ENCODE results near the gene KCNIP1.

Gene KCNIP1

DNA sequence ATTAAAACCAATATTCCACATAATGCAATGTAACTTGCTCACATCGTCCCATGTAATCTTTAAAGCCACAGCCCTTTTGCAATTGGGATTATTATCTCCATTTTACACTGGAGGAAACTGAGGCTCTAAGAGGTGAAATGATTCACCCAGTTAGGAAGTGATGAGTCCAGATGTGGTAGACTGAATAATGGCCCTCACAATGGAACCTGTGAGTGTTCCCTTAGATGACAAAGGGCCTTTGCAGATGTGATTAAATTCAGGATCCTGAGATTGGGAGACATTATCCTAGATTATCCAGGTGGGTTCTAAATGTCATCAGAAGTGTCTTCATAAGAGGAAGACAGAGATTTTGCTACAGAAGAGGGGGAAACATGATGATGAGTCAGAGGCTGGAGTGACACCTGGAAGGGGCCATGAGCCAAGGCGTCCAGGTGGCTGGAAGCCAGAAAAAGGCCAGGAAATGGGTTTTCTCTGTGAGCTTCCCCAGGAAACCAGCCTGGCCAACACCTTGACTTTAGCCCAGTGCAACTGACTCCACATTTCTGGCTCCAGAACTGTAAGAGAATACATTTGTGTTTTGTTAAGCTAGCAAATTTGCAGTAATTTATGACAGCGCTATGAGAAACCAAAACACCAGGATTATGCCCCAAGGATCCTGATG lies 139.1 kb downstream of the KCNIP1 start:
- H3K36me3 ChIP-seq (ENCODE audit: control insufficient read depth, insufficient read depth, low read length): no peaks in the 10 kb centered on the region
- H3K9me3 ChIP-seq (ENCODE audit: control insufficient read depth, low read length): no peaks in the 10 kb centered on the region
- 80 to 86% methylated on average over 1 of the region's 3 CpGs for WGBS, 2 experiments (ENCODE audit: insufficient coverage in 2 of 2)
- H3K4me3 ChIP-seq (ENCODE audit: extremely low read depth, insufficient read depth, low read length, poor library complexity, severe bottlenecking): no peak overlapping the region
- H3K4me1 ChIP-seq (ENCODE audit: control insufficient read depth, insufficient read depth, low read length, poor library complexity, severe bottlenecking): no peaks in the 10 kb centered on the region
- no peak overlapping the region for H3K27ac ChIP-seq (ENCODE audit: low read depth, low read length, severe bottlenecking)

DNA sequence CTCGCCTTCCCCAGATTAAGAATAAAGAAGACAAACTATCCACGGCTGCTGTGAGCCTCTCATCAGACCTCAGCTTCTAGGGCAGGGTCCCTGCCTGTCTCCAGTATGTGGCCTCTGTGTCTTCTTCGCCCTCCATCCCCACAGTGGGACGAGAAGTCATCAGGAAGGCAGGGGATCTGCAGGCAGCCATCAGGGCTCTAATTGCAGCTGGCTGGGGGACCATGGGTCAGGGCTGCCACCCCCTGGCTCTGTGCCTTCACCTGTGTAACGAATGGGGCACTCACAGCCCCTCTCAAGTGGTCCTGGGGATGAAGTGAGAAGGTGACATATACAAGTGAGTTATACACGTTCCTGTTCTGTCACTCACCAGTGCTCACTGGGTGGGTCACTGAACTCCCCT lies 139.8 kb downstream of the KCNIP1 start:
- Histone ChIP-seq H3K9me3 (ENCODE audit: control insufficient read depth, low read length) (no peaks in the 10 kb centered on the region), H3K4me3 (ENCODE audit: extremely low read depth, insufficient read depth, low read length, poor library complexity, severe bottlenecking) (no peak overlapping the region), H3K27ac (ENCODE audit: low read depth, low read length, severe bottlenecking) (no peak overlapping the region), H3K36me3 (ENCODE audit: control insufficient read depth, insufficient read depth, low read length) (no peaks in the 10 kb centered on the region), H3K4me1 (ENCODE audit: control insufficient read depth, insufficient read depth, low read length, poor library complexity, severe bottlenecking) (no peaks in the 10 kb centered on the region)
- WGBS, 2 experiments (ENCODE audit: insufficient coverage in 2 of 2): 63 to 81% methylated on average over 5 of the region's 6 CpGs

DNA sequence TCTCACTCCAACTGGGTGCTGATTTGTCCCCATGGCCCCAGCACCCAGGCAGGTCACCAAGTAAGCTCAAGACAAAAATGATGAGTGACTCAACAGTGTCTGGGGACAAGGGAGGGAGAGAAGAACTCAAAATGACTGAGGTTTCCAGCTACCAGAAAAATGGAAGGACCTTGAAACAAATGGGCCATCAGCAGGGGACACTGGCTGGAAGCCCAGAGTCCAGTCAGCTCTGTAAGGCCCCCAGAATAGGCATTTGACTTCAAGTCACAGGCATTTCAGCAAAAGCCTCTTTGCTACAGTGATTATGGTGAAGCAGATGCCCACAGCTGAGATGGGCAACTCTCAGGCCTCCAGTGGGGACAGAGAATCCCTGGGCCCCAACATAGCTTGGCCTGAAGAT lies 140.7 kb downstream of the KCNIP1 start:
- Histone ChIP-seq H3K4me3 (ENCODE audit: extremely low read depth, insufficient read depth, low read length, poor library complexity, severe bottlenecking) (no peak overlapping the region), H3K9me3 (ENCODE audit: control insufficient read depth, low read length) (no peaks in the 10 kb centered on the region), H3K36me3 (ENCODE audit: control insufficient read depth, insufficient read depth, low read length) (no peaks in the 10 kb centered on the region), H3K27ac (ENCODE audit: low read depth, low read length, severe bottlenecking) (no peak overlapping the region), H3K4me1 (ENCODE audit: control insufficient read depth, insufficient read depth, low read length, poor library complexity, severe bottlenecking) (no peaks in the 10 kb centered on the region)

DNA sequence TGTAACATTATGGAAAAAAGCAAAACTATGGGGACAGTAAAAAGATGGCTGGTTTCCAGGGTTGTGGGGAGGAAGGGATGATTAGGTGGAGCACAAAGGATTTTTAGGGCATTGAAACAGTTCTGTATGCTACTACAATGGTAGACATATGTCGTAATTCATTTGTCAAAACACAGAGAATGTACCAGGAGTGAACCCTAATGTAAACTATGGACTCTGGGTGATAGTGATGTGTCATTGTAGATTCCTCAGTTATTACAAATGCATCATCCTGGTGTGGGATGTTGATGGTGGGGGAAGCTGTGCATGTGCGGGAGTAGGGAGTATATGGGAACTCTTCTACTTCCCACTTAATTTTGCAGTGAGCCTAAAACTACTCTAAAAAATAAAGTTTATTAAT lies 144.7 kb downstream of the KCNIP1 start:
- WGBS, 2 experiments (ENCODE audit: insufficient coverage in 2 of 2): 100% methylated on average over 1 of the region's 2 CpGs
- Histone ChIP-seq H3K27ac (ENCODE audit: low read depth, low read length, severe bottlenecking) (no peak overlapping the region), H3K9me3 (ENCODE audit: control insufficient read depth, low read length) (no peaks in the 10 kb centered on the region), H3K4me3 (ENCODE audit: extremely low read depth, insufficient read depth, low read length, poor library complexity, severe bottlenecking) (no peak overlapping the region), H3K36me3 (ENCODE audit: control insufficient read depth, insufficient read depth, low read length) (no peaks in the 10 kb centered on the region), H3K4me1 (ENCODE audit: control insufficient read depth, insufficient read depth, low read length, poor library complexity, severe bottlenecking) (peaks cover 3% of the 10 kb centered on the region)

DNA sequence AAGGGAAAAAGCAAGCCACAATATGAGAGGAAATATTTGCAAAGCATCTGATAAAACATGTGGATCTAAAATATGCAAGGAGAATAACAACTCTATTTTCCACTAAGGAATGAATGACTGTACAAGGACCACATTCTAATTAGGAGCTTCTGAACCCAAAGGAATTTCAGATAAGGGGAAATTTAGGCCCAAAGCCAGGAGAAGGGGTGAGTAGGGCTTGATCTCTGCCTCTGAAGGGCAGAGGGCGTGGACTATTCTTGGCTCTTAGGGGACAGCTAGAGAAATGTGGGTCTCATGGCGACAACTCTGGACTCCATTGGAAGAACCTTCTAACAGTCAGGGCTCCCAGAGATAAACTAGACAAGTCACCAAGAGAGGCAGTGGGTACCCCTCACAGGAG lies 147.0 kb downstream of the KCNIP1 start:
- 86 to 88% methylated on average over 1 to 2 of the region's 2 CpGs for WGBS, 2 experiments (ENCODE audit: insufficient coverage in 2 of 2)
- no peaks in the 10 kb centered on the region for H3K36me3 ChIP-seq (ENCODE audit: control insufficient read depth, insufficient read depth, low read length)
- H3K4me3 ChIP-seq (ENCODE audit: extremely low read depth, insufficient read depth, low read length, poor library complexity, severe bottlenecking): no peak overlapping the region
- H3K4me1 ChIP-seq (ENCODE audit: control insufficient read depth, insufficient read depth, low read length, poor library complexity, severe bottlenecking): peaks cover 3% of the 10 kb centered on the region
- no peak overlapping the region for H3K27ac ChIP-seq (ENCODE audit: low read depth, low read length, severe bottlenecking)
- no peaks in the 10 kb centered on the region for H3K9me3 ChIP-seq (ENCODE audit: control insufficient read depth, low read length)

DNA sequence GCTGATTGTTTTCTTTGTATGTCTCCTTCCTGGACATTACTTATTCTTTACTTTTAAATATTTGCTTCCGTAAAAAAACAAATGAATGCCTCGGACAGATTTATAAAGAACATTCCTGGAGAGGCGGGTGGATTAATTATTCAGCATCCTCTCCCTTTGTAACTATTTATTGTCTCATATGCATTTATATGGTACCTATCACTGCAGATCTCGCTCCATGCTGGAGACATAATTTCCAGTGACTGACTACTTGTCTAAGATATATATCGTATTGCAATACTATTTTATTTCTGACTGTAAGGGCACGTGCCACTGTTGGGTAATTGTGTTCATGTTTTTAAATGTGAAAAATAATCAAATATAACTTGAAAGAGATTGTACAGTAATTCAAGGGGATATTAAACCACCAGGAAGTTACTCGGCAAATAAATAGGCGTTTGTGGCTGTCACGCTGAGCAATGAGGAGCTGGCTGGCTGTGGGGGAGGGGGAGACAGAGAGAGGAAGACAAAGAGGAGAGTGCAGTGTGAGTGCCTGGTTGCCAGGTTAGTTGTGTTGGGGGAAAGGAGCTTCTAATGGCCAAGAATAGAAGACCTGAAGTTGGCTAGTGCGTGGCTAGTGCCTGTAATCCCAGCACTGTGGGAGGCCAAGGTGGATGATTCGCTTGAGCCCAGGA lies 147.9 kb downstream of the KCNIP1 start:
- no peak overlapping the region for H3K27ac ChIP-seq (ENCODE audit: low read depth, low read length, severe bottlenecking)
- no peak overlapping the region for H3K4me3 ChIP-seq (ENCODE audit: extremely low read depth, insufficient read depth, low read length, poor library complexity, severe bottlenecking)
- H3K9me3 ChIP-seq (ENCODE audit: control insufficient read depth, low read length): no peaks in the 10 kb centered on the region
- H3K4me1 ChIP-seq (ENCODE audit: control insufficient read depth, insufficient read depth, low read length, poor library complexity, severe bottlenecking): peaks cover 3% of the 10 kb centered on the region
- 51 to 76% methylated on average over 5 to 9 of the region's 11 CpGs for WGBS, 2 experiments (ENCODE audit: insufficient coverage in 2 of 2)
- H3K36me3 ChIP-seq (ENCODE audit: control insufficient read depth, insufficient read depth, low read length): no peaks in the 10 kb centered on the region

DNA sequence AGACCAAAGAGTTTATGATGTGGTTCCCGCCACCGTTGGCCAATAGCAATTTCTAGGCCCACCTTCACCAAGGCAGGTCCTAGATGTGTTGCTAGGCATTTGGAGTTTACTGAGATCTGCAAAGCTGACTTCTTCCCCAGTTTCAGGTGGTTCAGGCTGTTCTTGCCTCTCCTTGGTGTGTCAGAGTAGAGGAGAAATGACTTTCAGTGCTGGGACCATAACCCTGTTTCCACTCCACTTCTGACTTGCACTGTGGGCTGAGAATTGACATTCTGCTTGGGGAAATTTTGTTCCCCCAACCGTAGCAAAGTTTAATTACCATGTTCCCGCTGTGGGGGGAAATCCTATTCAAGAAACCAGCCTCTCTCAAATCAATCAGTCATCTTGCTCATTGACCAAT lies 151.7 kb downstream of the KCNIP1 start:
- Histone ChIP-seq H3K27ac (ENCODE audit: low read depth, low read length, severe bottlenecking) (no peak overlapping the region), H3K36me3 (ENCODE audit: control insufficient read depth, insufficient read depth, low read length) (no peaks in the 10 kb centered on the region), H3K4me3 (ENCODE audit: extremely low read depth, insufficient read depth, low read length, poor library complexity, severe bottlenecking) (no peak overlapping the region), H3K9me3 (ENCODE audit: control insufficient read depth, low read length) (no peaks in the 10 kb centered on the region), H3K4me1 (ENCODE audit: control insufficient read depth, insufficient read depth, low read length, poor library complexity, severe bottlenecking) (peaks cover 3% of the 10 kb centered on the region)
- WGBS, 2 experiments (ENCODE audit: insufficient coverage in 2 of 2): 87 to 90% methylated on average over 3 to 4 of the region's 4 CpGs

DNA sequence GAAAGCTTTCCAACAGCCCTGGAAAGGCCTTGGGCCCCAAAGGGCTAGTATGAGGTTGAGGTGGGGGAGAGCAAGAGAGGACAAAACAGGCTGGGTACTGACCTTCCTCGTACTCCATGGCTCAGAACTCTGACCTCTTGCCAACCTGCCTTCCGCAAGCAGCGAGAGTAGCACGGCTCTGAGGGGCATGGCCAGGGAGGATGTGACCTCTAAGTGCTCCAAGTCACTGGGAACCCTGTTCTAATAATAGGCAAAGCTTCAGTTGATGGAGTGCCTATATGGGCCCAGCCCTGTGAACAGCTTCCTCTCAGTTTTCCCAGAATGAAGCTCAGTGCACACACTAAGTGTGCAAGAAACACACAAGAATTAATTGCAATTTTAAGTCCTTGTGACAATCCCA lies 152.1 kb downstream of the KCNIP1 start:
- Histone ChIP-seq H3K4me1 (ENCODE audit: control insufficient read depth, insufficient read depth, low read length, poor library complexity, severe bottlenecking) (peaks cover 3% of the 10 kb centered on the region), H3K9me3 (ENCODE audit: control insufficient read depth, low read length) (no peaks in the 10 kb centered on the region), H3K4me3 (ENCODE audit: extremely low read depth, insufficient read depth, low read length, poor library complexity, severe bottlenecking) (no peak overlapping the region), H3K27ac (ENCODE audit: low read depth, low read length, severe bottlenecking) (no peak overlapping the region), H3K36me3 (ENCODE audit: control insufficient read depth, insufficient read depth, low read length) (no peaks in the 10 kb centered on the region)
- 91 to 98% methylated on average over 3 to 4 of the region's 4 CpGs for WGBS, 2 experiments (ENCODE audit: insufficient coverage in 2 of 2)

DNA sequence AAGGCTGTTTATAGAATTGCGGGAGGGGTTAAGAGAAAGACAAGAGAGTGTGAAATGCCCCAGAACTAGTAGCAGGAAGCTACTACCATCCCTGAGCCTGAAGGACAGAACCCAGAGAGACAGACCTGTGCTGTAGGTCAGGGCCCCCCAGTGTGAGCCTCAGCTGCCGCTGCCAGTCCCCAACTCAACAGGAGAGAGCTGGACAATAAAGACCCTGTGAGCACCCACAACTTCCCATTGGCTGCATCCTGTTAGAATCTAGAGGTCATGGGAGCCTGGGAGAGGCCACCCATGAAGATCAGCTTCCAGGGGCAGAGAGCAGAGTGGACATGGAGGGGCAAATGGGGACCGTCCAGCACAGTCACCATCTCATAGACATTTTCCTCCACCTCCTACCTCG lies 152.5 kb downstream of the KCNIP1 start:
- no peaks in the 10 kb centered on the region for H3K9me3 ChIP-seq (ENCODE audit: control insufficient read depth, low read length)
- no peak overlapping the region for H3K27ac ChIP-seq (ENCODE audit: low read depth, low read length, severe bottlenecking)
- 93 to 100% methylated on average over 2 of the region's 4 CpGs for WGBS, 2 experiments (ENCODE audit: insufficient coverage in 2 of 2)
- H3K4me1 ChIP-seq (ENCODE audit: control insufficient read depth, insufficient read depth, low read length, poor library complexity, severe bottlenecking): peaks cover 3% of the 10 kb centered on the region
- H3K4me3 ChIP-seq (ENCODE audit: extremely low read depth, insufficient read depth, low read length, poor library complexity, severe bottlenecking): no peak overlapping the region
- no peaks in the 10 kb centered on the region for H3K36me3 ChIP-seq (ENCODE audit: control insufficient read depth, insufficient read depth, low read length)

DNA sequence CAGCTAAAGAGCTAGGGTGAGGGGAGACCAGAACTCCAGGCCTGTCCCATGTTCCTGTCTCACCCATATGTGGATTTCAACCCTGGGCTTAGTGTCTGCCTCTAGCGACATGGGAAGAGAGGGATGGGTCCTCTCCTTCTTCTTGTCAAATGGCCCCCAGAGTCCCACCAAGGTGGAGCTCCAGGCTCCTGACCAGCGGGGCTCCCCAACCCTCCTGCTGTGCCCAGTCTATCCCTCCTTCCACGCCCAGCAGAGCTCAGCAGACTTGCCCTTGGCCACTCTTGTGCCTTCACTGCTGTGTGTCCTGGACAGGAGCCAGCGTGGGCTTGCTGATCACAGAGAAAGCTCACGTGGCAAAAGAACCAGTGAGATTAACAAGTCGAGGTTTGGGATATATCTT lies 156.7 kb downstream of the KCNIP1 start:
- Histone ChIP-seq H3K4me3 (ENCODE audit: extremely low read depth, insufficient read depth, low read length, poor library complexity, severe bottlenecking) (no peak overlapping the region), H3K9me3 (ENCODE audit: control insufficient read depth, low read length) (no peaks in the 10 kb centered on the region), H3K4me1 (ENCODE audit: control insufficient read depth, insufficient read depth, low read length, poor library complexity, severe bottlenecking) (no peaks in the 10 kb centered on the region), H3K36me3 (ENCODE audit: control insufficient read depth, insufficient read depth, low read length) (no peaks in the 10 kb centered on the region), H3K27ac (ENCODE audit: low read depth, low read length, severe bottlenecking) (no peak overlapping the region)
- WGBS, 2 experiments (ENCODE audit: insufficient coverage in 2 of 2): 76 to 87% methylated on average over 4 to 6 of the region's 6 CpGs

DNA sequence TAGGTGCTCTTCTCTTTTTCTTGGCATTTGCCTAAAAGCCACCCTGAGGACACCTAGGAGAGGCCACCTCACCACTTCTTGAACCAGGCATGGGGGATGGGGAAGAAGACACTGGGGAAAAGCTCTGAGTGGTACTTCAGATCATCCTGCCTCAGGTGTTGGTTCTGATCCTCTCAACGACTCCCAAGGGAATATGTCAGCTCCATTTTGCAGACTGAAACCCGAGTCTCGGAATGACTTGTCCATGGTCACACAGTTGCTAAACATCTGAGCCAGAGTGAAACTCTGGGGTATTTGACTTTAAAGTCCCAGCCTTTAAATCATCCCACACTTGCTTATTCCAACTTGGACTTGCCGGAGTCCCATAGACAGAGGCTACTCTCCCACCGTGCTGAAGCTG lies 159.1 kb downstream of the KCNIP1 start:
- Histone ChIP-seq H3K36me3 (ENCODE audit: control insufficient read depth, insufficient read depth, low read length) (no peaks in the 10 kb centered on the region), H3K27ac (ENCODE audit: low read depth, low read length, severe bottlenecking) (no peak overlapping the region), H3K9me3 (ENCODE audit: control insufficient read depth, low read length) (no peaks in the 10 kb centered on the region), H3K4me3 (ENCODE audit: extremely low read depth, insufficient read depth, low read length, poor library complexity, severe bottlenecking) (no peak overlapping the region), H3K4me1 (ENCODE audit: control insufficient read depth, insufficient read depth, low read length, poor library complexity, severe bottlenecking) (no peaks in the 10 kb centered on the region)
- 87 to 89% methylated on average over 3 of the region's 5 CpGs for WGBS, 2 experiments (ENCODE audit: insufficient coverage in 2 of 2)
